ENCODE measurements around the gene ASF1B. TPM values are rescaled to one million over a fixed set of nuclear protein-coding genes. Genes with fewer than 3 reads are reported as not detected.
A peak's percentile ranks its signal among the peaks of the same experiment; 100 is the strongest.

ASF1B gene
- total RNA-seq, 1 experiment from 2014 or later, result 67.4 TPM

GRCh38 chr19:14085309-14085995, 50.9 kb downstream of the ASF1B start, which contains the start of gene C19orf67:
TSS of gene C19orf67 (minus strand) at chr19:14085783. CDS start at chr19:14085627, 156 bp downstream.
- no peak within 1 kb of the TSS for H2AFZ ChIP-seq
- H3K27me3 ChIP-seq (ENCODE audit: insufficient read depth, low read depth), result no peaks in the 10 kb centered on the region
- no peak within 1 kb of the TSS for H3K4me3 ChIP-seq
- peaks cover 38% of the 10 kb centered on the region for H3F3A ChIP-seq (ENCODE audit: insufficient read depth, low read depth)
- DNase-seq, result no peak
- H3K27ac ChIP-seq, result no peak within 1 kb of the TSS
- intact Hi-C loops (cut with micrococcal nuclease; ENCODE audit: unreplicated experiment), result no loop called here
- no peaks in the 10 kb centered on the region for H3K9me2 ChIP-seq (ENCODE audit: insufficient read depth)
- no peaks in the 10 kb centered on the region for H3K9me3 ChIP-seq (ENCODE audit: insufficient read depth, low read depth)
- TF ChIP-seq EZH2 (IDR thresholded peaks at IDR 0.05; ENCODE audit: low read depth), result no peak
- TF ChIP-seq, protein P1, sequence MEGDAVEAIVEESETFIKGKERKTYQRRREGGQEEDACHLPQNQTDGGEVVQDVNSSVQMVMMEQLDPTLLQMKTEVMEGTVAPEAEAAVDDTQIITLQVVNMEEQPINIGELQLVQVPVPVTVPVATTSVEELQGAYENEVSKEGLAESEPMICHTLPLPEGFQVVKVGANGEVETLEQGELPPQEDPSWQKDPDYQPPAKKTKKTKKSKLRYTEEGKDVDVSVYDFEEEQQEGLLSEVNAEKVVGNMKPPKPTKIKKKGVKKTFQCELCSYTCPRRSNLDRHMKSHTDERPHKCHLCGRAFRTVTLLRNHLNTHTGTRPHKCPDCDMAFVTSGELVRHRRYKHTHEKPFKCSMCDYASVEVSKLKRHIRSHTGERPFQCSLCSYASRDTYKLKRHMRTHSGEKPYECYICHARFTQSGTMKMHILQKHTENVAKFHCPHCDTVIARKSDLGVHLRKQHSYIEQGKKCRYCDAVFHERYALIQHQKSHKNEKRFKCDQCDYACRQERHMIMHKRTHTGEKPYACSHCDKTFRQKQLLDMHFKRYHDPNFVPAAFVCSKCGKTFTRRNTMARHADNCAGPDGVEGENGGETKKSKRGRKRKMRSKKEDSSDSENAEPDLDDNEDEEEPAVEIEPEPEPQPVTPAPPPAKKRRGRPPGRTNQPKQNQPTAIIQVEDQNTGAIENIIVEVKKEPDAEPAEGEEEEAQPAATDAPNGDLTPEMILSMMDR (conservative IDR thresholded peaks at IDR 0.05), result no peak
- no peaks in the 10 kb centered on the region for H4K20me1 ChIP-seq (ENCODE audit: insufficient read depth)
- no peak within 1 kb of the TSS for H3K4me2 ChIP-seq
- BruUV-seq (replicated peaks), result no TSS peak
- H3K4me1 ChIP-seq (replicated peaks; ENCODE audit: insufficient read depth), result peaks cover 12% of the 10 kb centered on the region
- ChIA-PET CTCF (interaction anchor here (0.6 kb wide), 1 partner anchor 37 kb away, joined by 5 read pairs; no protein-coding TSS in a partner anchor), POLR2A (ENCODE audit: unreplicated experiment) (no interaction called here)
- peaks cover 15% of the 10 kb centered on the region for H3K79me2 ChIP-seq (ENCODE audit: low read depth)
- H3K36me3 ChIP-seq (ENCODE audit: low read depth), result no peaks in the 10 kb centered on the region; the same call in 1 of the 2 replicates

GRCh38 chr19:14082675-14082960, 53.8 kb downstream of the ASF1B start:
- Histone ChIP-seq H3K79me2 (ENCODE audit: low read depth) (peaks cover 14% of the 10 kb centered on the region), H3K27ac (peak overlapping the region; percentile 71; the same call in 1 of the 2 replicates), H3K4me2 (peak overlapping the region; percentile 91), H4K20me1 (ENCODE audit: insufficient read depth) (no peaks in the 10 kb centered on the region), H3K4me1 (replicated peaks; ENCODE audit: insufficient read depth) (peaks cover 16% of the 10 kb centered on the region), H3K27me3 (ENCODE audit: insufficient read depth, low read depth) (no peaks in the 10 kb centered on the region), H3K9me3 (ENCODE audit: insufficient read depth, low read depth) (no peaks in the 10 kb centered on the region), H3K9me2 (ENCODE audit: insufficient read depth) (no peaks in the 10 kb centered on the region), H2AFZ (no peak overlapping the region), H3K36me3 (ENCODE audit: low read depth) (no peaks in the 10 kb centered on the region), H3K4me3 (peak overlapping the region; percentile 81; the same call in 1 of the 2 replicates), H3F3A (ENCODE audit: insufficient read depth, low read depth) (peaks cover 24% of the 10 kb centered on the region)
- intact Hi-C loops (cut with micrococcal nuclease; ENCODE audit: unreplicated experiment), result loop anchor here (5.0 kb wide), 1 partner anchor 35 kb away; the partner anchor contains the start of gene PRKACA
- TF ChIP-seq EZH2 (IDR thresholded peaks at IDR 0.05; ENCODE audit: low read depth), result no peak
- TF ChIP-seq, protein P1 (conservative IDR thresholded peaks at IDR 0.05), result no peak
- no peak for DNase-seq
- ChIA-PET CTCF (no interaction called here), POLR2A (ENCODE audit: unreplicated experiment) (no interaction called here)
- BruUV-seq (replicated peaks), result no TSS peak

- TF ChIP-seq, protein P1 (conservative IDR thresholded peaks at IDR 0.05), result peak; percentile 17; the same call in 1 of the 2 replicates
- TF ChIP-seq EZH2 (IDR thresholded peaks at IDR 0.05; ENCODE audit: low read depth), result no peak
- no peaks in the 10 kb centered on the region for H3K36me3 ChIP-seq (ENCODE audit: low read depth)
- peak overlapping the region; percentile 91 for H3K4me2 ChIP-seq
- no peaks in the 10 kb centered on the region for H3K27me3 ChIP-seq (ENCODE audit: insufficient read depth, low read depth)
- peak overlapping the region; percentile 87 for H2AFZ ChIP-seq
- CTCF ChIA-PET, result interaction anchor here (0.5 to 0.6 kb wide), 4 partner anchors 33 to 393 kb away, joined by 3 to 4 read pairs (median 3); partner anchors contain the start of genes DCAF15 and PTGER1
- H4K20me1 ChIP-seq (ENCODE audit: insufficient read depth), result no peaks in the 10 kb centered on the region
- peaks cover 16% of the 10 kb centered on the region for H3K4me1 ChIP-seq (replicated peaks; ENCODE audit: insufficient read depth)
- H3K79me2 ChIP-seq (ENCODE audit: low read depth), result peaks cover 14% of the 10 kb centered on the region
- H3K9me2 ChIP-seq (ENCODE audit: insufficient read depth), result no peaks in the 10 kb centered on the region
- intact Hi-C loops (cut with micrococcal nuclease; ENCODE audit: unreplicated experiment), result loop anchor here (2.0 to 5.0 kb wide), 3 partner anchors 35 to 337 kb away; partner anchors contain the start of genes ASF1B, DDX39A and PRKACA
- peak overlapping the region; percentile 71 for H3K27ac ChIP-seq
- BruUV-seq (replicated peaks), result TSS peak; percentile 66
- DNase-seq, result no peak
- H3K9me3 ChIP-seq (ENCODE audit: insufficient read depth, low read depth), result no peaks in the 10 kb centered on the region
- POLR2A ChIA-PET (ENCODE audit: unreplicated experiment), result interaction anchor here (0.6 kb wide), 1 partner anchor 350 kb away, joined by 6 read pairs; no protein-coding TSS in a partner anchor
- H3K4me3 ChIP-seq, result peak overlapping the region; percentile 81
- H3F3A ChIP-seq (ENCODE audit: insufficient read depth, low read depth), result peaks cover 20% of the 10 kb centered on the region; the same call in 1 of the 2 replicates
These were observed 54.4 kb downstream of the ASF1B start for GRCh38 chr19:14081797-14082674.
